ENCODE measurements around the gene ZNF335. TPM values are rescaled to one million over a fixed set of nuclear protein-coding genes. Genes with fewer than 3 reads are reported as not detected.

Gene ZNF335
- total RNA-seq, 2 donors from 2014 or later: 28.8 to 30.1 TPM

DNA sequence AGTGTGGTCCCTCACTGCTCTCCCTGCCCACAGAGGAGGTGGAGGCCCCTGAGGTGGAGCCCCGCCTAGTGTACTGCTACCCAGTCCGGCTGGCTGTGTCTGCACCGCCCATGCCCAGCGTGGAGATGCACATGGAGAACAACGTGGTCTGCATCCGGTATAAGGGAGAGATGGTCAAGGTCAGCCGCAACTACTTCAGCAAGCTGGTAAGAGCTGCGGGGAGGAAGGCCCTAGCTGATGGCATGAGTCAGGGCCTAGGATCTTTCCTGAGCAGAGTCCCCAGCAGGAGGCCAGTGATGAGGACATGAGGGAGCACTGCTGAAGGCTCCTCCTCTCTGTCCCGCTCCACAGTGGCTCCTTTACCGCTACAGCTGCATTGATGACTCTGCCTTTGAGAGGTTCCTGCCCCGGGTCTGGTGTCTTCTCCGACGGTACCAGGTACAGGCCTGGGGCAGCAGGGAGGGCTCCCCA, 26.3 kb downstream of the ZNF335 start:
- Histone ChIP-seq H3K36me3 (peaks cover 89% of the 10 kb centered on the region), H3K27ac (no peak overlapping the region), H3K4me1 (ENCODE audit: control insufficient read depth in 1 of 2, low read depth in 2 of 2) (no peaks in the 10 kb centered on the region), H3K9me3 (no peaks in the 10 kb centered on the region), H3K4me3 (no peak overlapping the region), H3K27me3 (replicated peaks; ENCODE audit: insufficient read depth) (no peaks in the 10 kb centered on the region)
- no peak for DNase-seq (ENCODE audit: low spot score)
- no peak for ATAC-seq (ENCODE audit: insufficient number of reproducible peaks, low FRiP score, low read depth)
- TF ChIP-seq, protein P1, sequence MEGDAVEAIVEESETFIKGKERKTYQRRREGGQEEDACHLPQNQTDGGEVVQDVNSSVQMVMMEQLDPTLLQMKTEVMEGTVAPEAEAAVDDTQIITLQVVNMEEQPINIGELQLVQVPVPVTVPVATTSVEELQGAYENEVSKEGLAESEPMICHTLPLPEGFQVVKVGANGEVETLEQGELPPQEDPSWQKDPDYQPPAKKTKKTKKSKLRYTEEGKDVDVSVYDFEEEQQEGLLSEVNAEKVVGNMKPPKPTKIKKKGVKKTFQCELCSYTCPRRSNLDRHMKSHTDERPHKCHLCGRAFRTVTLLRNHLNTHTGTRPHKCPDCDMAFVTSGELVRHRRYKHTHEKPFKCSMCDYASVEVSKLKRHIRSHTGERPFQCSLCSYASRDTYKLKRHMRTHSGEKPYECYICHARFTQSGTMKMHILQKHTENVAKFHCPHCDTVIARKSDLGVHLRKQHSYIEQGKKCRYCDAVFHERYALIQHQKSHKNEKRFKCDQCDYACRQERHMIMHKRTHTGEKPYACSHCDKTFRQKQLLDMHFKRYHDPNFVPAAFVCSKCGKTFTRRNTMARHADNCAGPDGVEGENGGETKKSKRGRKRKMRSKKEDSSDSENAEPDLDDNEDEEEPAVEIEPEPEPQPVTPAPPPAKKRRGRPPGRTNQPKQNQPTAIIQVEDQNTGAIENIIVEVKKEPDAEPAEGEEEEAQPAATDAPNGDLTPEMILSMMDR (IDR thresholded peaks at IDR 0.05): no peak

DNA sequence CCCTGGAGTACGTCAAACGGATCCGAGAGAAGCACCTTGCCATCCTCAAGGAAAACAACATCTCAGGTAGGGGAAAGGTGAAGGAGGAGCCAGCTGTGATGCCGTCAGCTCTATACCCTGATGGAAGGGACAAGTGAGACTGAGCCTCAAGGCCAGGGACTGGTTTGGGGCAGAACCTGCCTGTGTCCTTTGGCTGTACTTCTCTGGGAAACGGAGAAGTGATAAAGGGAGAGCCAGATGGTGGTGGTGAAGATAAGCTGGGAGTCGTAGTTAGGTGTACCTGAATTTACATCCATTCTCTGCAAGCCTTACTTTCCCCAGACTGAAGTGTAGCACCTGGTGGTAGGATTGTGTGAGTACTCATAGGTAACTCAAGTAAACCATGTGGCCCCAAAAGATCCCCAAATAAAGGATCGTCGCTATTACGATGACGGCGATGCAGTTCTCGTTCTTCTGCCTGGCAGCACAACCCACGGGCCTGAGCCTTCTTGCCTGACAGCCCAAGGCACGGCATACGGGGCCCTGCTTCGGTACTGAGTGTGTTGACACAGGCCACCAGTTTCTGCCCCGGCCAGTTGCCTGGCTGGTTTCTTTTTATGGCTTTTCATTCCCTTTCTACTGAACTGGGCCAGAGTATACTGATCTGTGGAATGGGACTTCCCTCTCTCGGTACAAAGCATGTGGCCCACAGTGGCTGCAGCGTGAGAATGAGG, 26.9 kb downstream of the ZNF335 start:
- TF ChIP-seq, protein P1 (IDR thresholded peaks at IDR 0.05): no peak
- Histone ChIP-seq H3K4me1 (ENCODE audit: control insufficient read depth in 1 of 2, low read depth in 2 of 2) (no peaks in the 10 kb centered on the region), H3K27ac (no peak overlapping the region), H3K4me3 (no peak overlapping the region), H3K36me3 (peaks cover 90% of the 10 kb centered on the region), H3K27me3 (replicated peaks; ENCODE audit: insufficient read depth) (no peaks in the 10 kb centered on the region), H3K9me3 (no peaks in the 10 kb centered on the region)
- no peak for DNase-seq (ENCODE audit: low spot score)
- no peak for ATAC-seq (ENCODE audit: insufficient number of reproducible peaks, low FRiP score, low read depth)

DNA sequence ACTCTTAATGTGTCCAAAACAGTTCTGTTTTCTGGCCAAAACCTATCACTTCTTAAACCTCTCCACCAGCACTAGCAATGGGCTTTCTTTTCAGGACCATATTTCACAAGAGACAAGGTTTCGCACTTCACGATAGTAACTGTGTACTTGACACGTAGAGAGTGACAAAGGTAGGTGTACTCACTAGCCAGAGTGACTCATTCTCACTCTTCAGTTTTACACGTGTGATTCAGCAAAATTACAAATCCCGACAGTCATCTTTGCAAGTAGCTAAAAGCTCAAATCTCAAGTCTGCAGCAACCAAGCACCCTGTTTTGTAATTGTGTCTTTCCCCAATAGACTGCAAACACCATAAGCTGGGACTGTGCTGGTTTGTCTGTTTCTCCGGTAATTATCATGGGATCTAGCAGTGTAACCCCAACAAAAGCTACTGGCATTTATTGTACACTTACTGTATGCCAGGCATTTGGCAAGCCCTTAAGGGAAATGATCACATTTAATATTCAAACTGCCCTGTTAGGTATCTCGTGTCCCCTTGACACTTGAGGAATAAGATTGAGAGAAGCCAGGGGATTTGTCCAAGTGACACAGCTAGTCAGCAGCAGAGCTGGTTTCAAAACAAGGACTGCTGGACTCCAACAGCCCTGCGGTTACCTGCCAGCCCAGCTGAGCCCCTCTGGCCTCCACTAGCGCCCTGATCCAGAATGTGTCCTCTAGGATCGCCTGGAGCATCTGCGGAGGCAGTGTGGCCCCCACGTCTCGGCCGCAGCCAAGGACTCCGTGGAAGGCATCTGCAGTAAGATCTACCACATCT, 27.6 kb downstream of the ZNF335 start:
- DNase-seq (ENCODE audit: low spot score) (no peak), ATAC-seq (ENCODE audit: insufficient number of reproducible peaks, low FRiP score, low read depth) (no peak)
- Histone ChIP-seq H3K4me3 (no peak overlapping the region), H3K36me3 (peaks cover 90% of the 10 kb centered on the region), H3K27me3 (replicated peaks; ENCODE audit: insufficient read depth) (no peaks in the 10 kb centered on the region), H3K4me1 (ENCODE audit: control insufficient read depth in 1 of 2, low read depth in 2 of 2) (no peaks in the 10 kb centered on the region), H3K9me3 (no peaks in the 10 kb centered on the region), H3K27ac (no peak overlapping the region)
- TF ChIP-seq, protein P1 (IDR thresholded peaks at IDR 0.05): no peak

DNA sequence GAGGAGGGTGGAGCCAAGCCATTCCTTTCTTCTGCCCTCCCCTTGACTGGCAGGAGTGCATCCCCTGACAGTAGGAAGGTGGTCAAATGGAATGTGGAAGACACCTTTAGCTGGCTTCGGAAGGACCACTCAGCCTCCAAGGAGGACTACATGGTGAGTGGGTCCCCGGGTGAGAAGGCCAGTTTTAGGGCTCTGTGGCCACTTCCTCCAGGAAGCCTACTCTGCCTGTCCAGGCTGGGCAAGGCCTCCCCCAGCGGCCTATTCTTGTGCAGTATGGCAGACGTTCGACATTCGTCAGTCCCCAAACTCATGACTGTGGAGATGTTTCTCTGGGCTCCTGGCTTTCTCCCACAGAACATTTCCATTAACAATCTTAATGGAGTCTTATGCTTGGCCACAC, 28.4 kb downstream of the ZNF335 start:
- no peak for DNase-seq (ENCODE audit: low spot score)
- no peak overlapping the region for H3K27ac ChIP-seq
- H3K4me3 ChIP-seq: no peak overlapping the region
- no peaks in the 10 kb centered on the region for H3K9me3 ChIP-seq
- peaks cover 90% of the 10 kb centered on the region for H3K36me3 ChIP-seq
- no peak for ATAC-seq (ENCODE audit: insufficient number of reproducible peaks, low FRiP score, low read depth)
- no peaks in the 10 kb centered on the region for H3K4me1 ChIP-seq (ENCODE audit: control insufficient read depth in 1 of 2, low read depth in 2 of 2)
- TF ChIP-seq, protein P1 (IDR thresholded peaks at IDR 0.05): no peak
- no peaks in the 10 kb centered on the region for H3K27me3 ChIP-seq (replicated peaks; ENCODE audit: insufficient read depth)

DNA sequence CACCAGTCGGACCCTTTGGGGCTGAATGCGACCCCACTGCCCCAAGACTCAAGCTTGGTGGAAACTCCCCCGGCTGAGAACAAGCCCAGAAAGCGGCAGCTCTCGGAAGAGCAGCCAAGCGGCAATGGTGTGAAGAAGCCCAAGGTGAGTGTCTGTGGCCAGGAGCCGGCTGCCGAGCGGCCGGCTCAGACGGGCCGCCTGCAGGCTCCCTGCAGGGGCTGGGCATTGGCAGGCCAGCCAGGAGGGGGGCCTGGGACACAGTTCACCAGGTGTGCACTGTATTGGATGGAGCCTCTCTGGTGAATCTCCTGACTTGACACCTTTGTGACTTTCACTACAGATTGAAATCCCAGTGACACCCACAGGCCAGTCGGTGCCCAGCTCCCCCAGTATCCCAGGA, 31.5 kb downstream of the ZNF335 start:
- Histone ChIP-seq H3K27me3 (replicated peaks; ENCODE audit: insufficient read depth) (no peaks in the 10 kb centered on the region), H3K27ac (no peak overlapping the region), H3K9me3 (no peaks in the 10 kb centered on the region), H3K4me3 (no peak overlapping the region), H3K36me3 (peaks cover 76% of the 10 kb centered on the region), H3K4me1 (ENCODE audit: control insufficient read depth in 1 of 2, low read depth in 2 of 2) (peaks cover 6 to 17% of the 10 kb centered on the region in 2 donors)
- ATAC-seq (ENCODE audit: insufficient number of reproducible peaks, low FRiP score, low read depth) (no peak), DNase-seq (ENCODE audit: low spot score) (no peak)
- TF ChIP-seq, protein P1 (IDR thresholded peaks at IDR 0.05): no peak

Data from thoracic aorta (tissue), 2 donors.